B cell (primary cell): ENCODE results near the gene CCDC171. TPM values are rescaled to one million over a fixed set of nuclear protein-coding genes. Genes with fewer than 3 reads are reported as not detected.

Source experiments
- ATAC-seq: fragments of 200-7000 bp; cut with Tn5 transposase; one replicate; pipeline ENCODE4 v1.10.0; 2021; ENCODE audit warnings: low read depth, mild to moderate bottlenecking, moderate number of reproducible peaks, moderate library complexity
- CTCF ChIA-PET: fragments of 350-600 bp; sonication (Branson Sonifier 250); formaldehyde crosslinking; loops from one replicate; lab custom pipeline; 2021; ENCODE audit warnings: antibody characterized with exemption, inconsistent platforms; lab: Charles Lee
- POLR2A ChIA-PET: fragments of 350-600 bp; sonication (Branson Sonifier 250); formaldehyde crosslinking; loops from one replicate; lab custom pipeline; 2021; ENCODE audit warnings: antibody characterized with exemption; lab: Charles Lee
- DNase-seq: peaks from one replicate; pipeline ENCODE4 v3.0.0; 2013
- H2AFZ ChIP-seq: 2 replicates; pipeline ENCODE4 v1.6.1; 2012; ENCODE audit warnings: mild to moderate bottlenecking, low read depth, low read length; ENCODE audit not compliant: insufficient read depth, poor library complexity, severe bottlenecking
- H3K27ac ChIP-seq, 2 donors: 1 replicate in 1 of 2; 2 replicates in 1 of 2; pipeline ENCODE4 v1.5.1; 2012 to 2013; ENCODE audit warnings: low read length in 2 of 2, mild to moderate bottlenecking in 2 of 2, moderate library complexity in 1 of 2
- H3K27me3 ChIP-seq, 4 experiments: fragments of 200-600 bp in 1 of 4; sonication (generic) in 1 of 4; replicated peaks in 1 of 4; 1 replicate in 2 of 4; 2 replicates in 2 of 4; pipeline versions ENCODE4 v1.6.1 to v1.7.0; 2013 to 2016; ENCODE audit warnings: low read length in 3 of 4, mild to moderate bottlenecking in 2 of 4, mixed read lengths in 1 of 4, moderate library complexity in 1 of 4; ENCODE audit not compliant: insufficient read depth in 4 of 4, control insufficient read depth in 3 of 4; ENCODE audit errors: control extremely low read depth in 1 of 4
- H3K36me3 ChIP-seq, 2 experiments: replicated peaks in 1 of 2; 1 replicate in 1 of 2; 2 replicates in 1 of 2; pipeline versions ENCODE4 v1.6.1 to v1.7.1; 2013; ENCODE audit warnings: low read length in 1 of 2; ENCODE audit not compliant: insufficient read depth in 2 of 2, control insufficient read depth in 1 of 2; ENCODE audit errors: control extremely low read depth in 1 of 2, extremely low read depth in 1 of 2
- H3K4me1 ChIP-seq, 2 donors: fragments of 200-600 bp in 1 of 2; sonication (generic) in 1 of 2; 1 replicate in 1 of 2; 2 replicates in 1 of 2; pipeline versions ENCODE4 v1.5.1 to v1.6.1; 2013 to 2017; ENCODE audit warnings: low read length in 2 of 2; ENCODE audit not compliant: control insufficient read depth in 2 of 2, insufficient read depth in 2 of 2
- H3K4me2 ChIP-seq: replicated peaks from 2 replicates; pipeline ENCODE3; 2012; ENCODE audit warnings: mild to moderate bottlenecking, low read depth, low read length; ENCODE audit not compliant: poor library complexity, severe bottlenecking
- H3K4me3 ChIP-seq, 5 experiments: fragments of 200-600 bp in 1 of 5; sonication (generic) in 1 of 5; 1 replicate in 3 of 5; 2 replicates in 2 of 5; pipeline versions ENCODE4 v1.5.1 to v1.7.0; 2011 to 2016; ENCODE audit warnings: low read length in 4 of 5, mild to moderate bottlenecking in 4 of 5, low read depth in 2 of 5, control low read depth in 1 of 5, moderate library complexity in 1 of 5; ENCODE audit not compliant: insufficient read depth in 1 of 5; ENCODE audit errors: control extremely low read depth in 1 of 5, extremely low read depth in 1 of 5
- H3K79me2 ChIP-seq: fragments of 200-600 bp; sonication (generic); one replicate; pipeline ENCODE4 v1.6.0; 2016; ENCODE audit warnings: low read length; ENCODE audit not compliant: control insufficient read depth, insufficient read depth
- H3K9ac ChIP-seq: fragments of 200-600 bp; sonication (generic); 2 replicates; pipeline ENCODE4 v1.6.1; 2017; ENCODE audit warnings: mild to moderate bottlenecking, low read length, moderate library complexity
- H3K9me3 ChIP-seq, 3 donors: one replicate each; pipeline versions ENCODE4 v1.6.1 to v1.7.1; 2013; ENCODE audit warnings: low read length in 2 of 3; ENCODE audit not compliant: control insufficient read depth in 2 of 3, insufficient read depth in 1 of 3; ENCODE audit errors: control extremely low read depth in 1 of 3
- H4K20me1 ChIP-seq: 2 replicates; pipeline ENCODE4 v1.6.0; 2012; ENCODE audit warnings: mild to moderate bottlenecking, low read length; ENCODE audit not compliant: insufficient read depth, control insufficient read depth, poor library complexity, severe bottlenecking
- H3K27ac Mint-ChIP-seq: one replicate; pipeline ENCODE4 v1.8.0; 2021; ENCODE audit warnings: mixed read lengths
- H3K27me3 Mint-ChIP-seq: one replicate; pipeline ENCODE4 v1.8.0; 2021; ENCODE audit warnings: mixed read lengths
- H3K4me1 Mint-ChIP-seq: one replicate; pipeline ENCODE4 v1.8.0; 2021; ENCODE audit warnings: mixed read lengths
- H3K4me3 Mint-ChIP-seq: one replicate; pipeline ENCODE4 v1.8.0; 2021; ENCODE audit warnings: mixed read lengths
- H3K9me3 Mint-ChIP-seq: one replicate; pipeline ENCODE4 v1.8.0; 2022; ENCODE audit warnings: mixed read lengths; ENCODE audit not compliant: insufficient read depth
- EZH2 ChIP-seq: IDR thresholded peaks from 2 replicates; pipeline ENCODE4 v1.6.1; 2012; ENCODE audit warnings: borderline replicate concordance, low read depth, mild to moderate bottlenecking, moderate library complexity, low read length; ENCODE audit not compliant: insufficient read depth, poor library complexity, severe bottlenecking
- WGBS: methylation state at CpG from one replicate; pipeline ENCODE4 v1.1.5; 2013; ENCODE audit warnings: missing lambda C conversion rate; ENCODE audit not compliant: insufficient coverage; 5-methylcytosine and 5-hydroxymethylcytosine counted together
- intact Hi-C: fragments of 100-400 bp; cut with micrococcal nuclease; formaldehyde crosslinking; loops from one replicate; pipeline ENCODE4 v1.10.0; 2022
- polyA plus RNA-seq: library from polyadenylated mRNA; depleted of rRNA; stranded (reverse); fragments of >200 nt; gene quantifications from 2 replicates; pipeline ENCODE4 v1.2.3, GENCODE V29; 2012
- total RNA-seq, 2 donors: library from RNA; stranded (reverse); fragments of 120-200 nt in 1 of 2; gene quantifications; 1 replicate in 1 of 2; 2 replicates in 1 of 2; pipeline versions ENCODE4 v1.2.3 to v1.2.4, GENCODE V29; 2013 to 2022
- TF ChIP-seq, protein P1 (sequence below): fragments of 200-600 bp; IDR thresholded peaks from one replicate; pipeline ENCODE4 v1.8.0; 2022; ENCODE audit warnings: antibody characterized with exemption, mild to moderate bottlenecking

The CCDC171 gene
- total and polyA plus RNA-seq, 2 donors (not counting 1 experiment from before 2014, with no cell fraction given), result 0.22 to 6.3 TPM

DNA sequence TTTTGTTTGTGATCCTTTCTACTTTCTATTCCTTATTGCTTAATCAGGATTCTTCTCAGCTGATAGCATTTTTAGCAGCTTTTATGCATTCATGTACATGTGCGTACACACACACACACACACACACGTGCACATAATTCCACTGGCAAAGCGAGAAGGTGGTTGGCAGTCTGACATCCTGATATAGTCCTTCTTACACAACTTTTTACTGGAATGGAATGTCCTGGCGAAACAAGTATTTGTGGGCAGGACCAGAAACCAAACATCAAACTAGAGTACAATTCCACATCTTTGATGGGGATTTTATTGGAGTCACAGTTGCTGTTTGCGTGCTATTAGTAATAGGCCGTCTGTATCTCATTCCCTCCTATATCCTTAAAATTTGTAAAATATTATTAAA lies 356.5 kb downstream of the CCDC171 start:
- no peak for TF ChIP-seq EZH2
- TF ChIP-seq, protein P1, sequence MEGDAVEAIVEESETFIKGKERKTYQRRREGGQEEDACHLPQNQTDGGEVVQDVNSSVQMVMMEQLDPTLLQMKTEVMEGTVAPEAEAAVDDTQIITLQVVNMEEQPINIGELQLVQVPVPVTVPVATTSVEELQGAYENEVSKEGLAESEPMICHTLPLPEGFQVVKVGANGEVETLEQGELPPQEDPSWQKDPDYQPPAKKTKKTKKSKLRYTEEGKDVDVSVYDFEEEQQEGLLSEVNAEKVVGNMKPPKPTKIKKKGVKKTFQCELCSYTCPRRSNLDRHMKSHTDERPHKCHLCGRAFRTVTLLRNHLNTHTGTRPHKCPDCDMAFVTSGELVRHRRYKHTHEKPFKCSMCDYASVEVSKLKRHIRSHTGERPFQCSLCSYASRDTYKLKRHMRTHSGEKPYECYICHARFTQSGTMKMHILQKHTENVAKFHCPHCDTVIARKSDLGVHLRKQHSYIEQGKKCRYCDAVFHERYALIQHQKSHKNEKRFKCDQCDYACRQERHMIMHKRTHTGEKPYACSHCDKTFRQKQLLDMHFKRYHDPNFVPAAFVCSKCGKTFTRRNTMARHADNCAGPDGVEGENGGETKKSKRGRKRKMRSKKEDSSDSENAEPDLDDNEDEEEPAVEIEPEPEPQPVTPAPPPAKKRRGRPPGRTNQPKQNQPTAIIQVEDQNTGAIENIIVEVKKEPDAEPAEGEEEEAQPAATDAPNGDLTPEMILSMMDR, result no peak
- intact Hi-C loops, result no loop called here
- Mint-ChIP-seq H3K27ac (no peak overlapping the region), H3K9me3 (peaks cover 9% of the 10 kb centered on the region), H3K4me3 (no peak overlapping the region), H3K4me1 (no peaks in the 10 kb centered on the region), H3K27me3 (no peaks in the 10 kb centered on the region)
- H2AFZ ChIP-seq, result no peak overlapping the region
- no peak overlapping the region for H3K4me3 ChIP-seq
- CTCF ChIA-PET, result no interaction called here
- 90% methylated on average over 2 of the region's 6 CpGs for WGBS
- no peak overlapping the region for H3K4me2 ChIP-seq
- no peaks in the 10 kb centered on the region for H3K27me3 ChIP-seq
- POLR2A ChIA-PET, result no interaction called here
- H3K9me3 ChIP-seq, result peaks cover 0 to 3% (median 0%) of the 10 kb centered on the region in 3 donors
- H3K36me3 ChIP-seq, result no peaks in the 10 kb centered on the region
- H3K79me2 ChIP-seq, result no peaks in the 10 kb centered on the region
- H3K9ac ChIP-seq, result no peak overlapping the region
- H3K4me1 ChIP-seq, result no peaks in the 10 kb centered on the region
- DNase-seq (no peak), ATAC-seq (no peak)
- H4K20me1 ChIP-seq, result no peaks in the 10 kb centered on the region
- no peak overlapping the region for H3K27ac ChIP-seq

DNA sequence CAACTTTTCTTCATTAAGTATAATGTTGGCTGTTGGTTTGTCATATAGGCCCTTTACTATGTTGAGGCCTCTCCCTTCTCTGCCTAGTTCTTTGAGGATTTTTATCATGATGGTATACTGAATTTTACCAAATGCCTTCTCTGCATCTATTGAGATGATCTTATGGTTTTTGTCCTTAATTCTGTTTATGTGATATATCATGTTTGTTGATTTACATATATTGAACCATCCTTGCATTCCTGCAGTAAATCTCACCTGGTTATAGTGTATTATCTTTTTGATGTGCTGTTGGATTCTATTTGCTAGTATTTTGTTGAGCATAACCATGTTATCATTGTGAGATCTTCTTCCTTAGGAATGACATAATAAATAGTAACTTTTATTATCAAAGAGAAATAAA lies 362.9 kb downstream of the CCDC171 start:
- Mint-ChIP-seq H3K9me3 (peaks cover 12% of the 10 kb centered on the region), H3K27me3 (no peaks in the 10 kb centered on the region), H3K4me1 (no peaks in the 10 kb centered on the region), H3K4me3 (no peak overlapping the region), H3K27ac (no peak overlapping the region)
- H3K4me3 ChIP-seq, result no peak overlapping the region
- H3K4me2 ChIP-seq, result no peak overlapping the region
- ChIA-PET POLR2A (no interaction called here), CTCF (no interaction called here)
- ATAC-seq (no peak), DNase-seq (no peak)
- intact Hi-C loops, result no loop called here
- TF ChIP-seq EZH2, result no peak
- TF ChIP-seq, protein P1, result no peak
- peaks cover 0 to 9% (median 4%) of the 10 kb centered on the region in 3 donors for H3K9me3 ChIP-seq
- no peaks in the 10 kb centered on the region for H4K20me1 ChIP-seq
- H3K79me2 ChIP-seq, result no peaks in the 10 kb centered on the region
- H3K4me1 ChIP-seq, result no peaks in the 10 kb centered on the region
- no peak overlapping the region for H3K9ac ChIP-seq
- no peaks in the 10 kb centered on the region for H3K36me3 ChIP-seq
- H3K27me3 ChIP-seq, result no peaks in the 10 kb centered on the region
- no peak overlapping the region for H3K27ac ChIP-seq
- no peak overlapping the region for H2AFZ ChIP-seq
